ENCODE results near the gene HIGD2A. TPM values are rescaled to one million over a fixed set of nuclear protein-coding genes. Genes with fewer than 3 reads are reported as not detected.
"Not testable (repeated sequence)": the region's sequence is repeated elsewhere in the genome, so short reads cannot be mapped to it uniquely, and the experiment has no call there.

The HIGD2A gene
- total and polyA plus RNA-seq, 2 of the 13 experiments (the other 11 are each of a cell fraction or from before 2014, with no cell fraction given) = 89.2 to 146 TPM

DNA sequence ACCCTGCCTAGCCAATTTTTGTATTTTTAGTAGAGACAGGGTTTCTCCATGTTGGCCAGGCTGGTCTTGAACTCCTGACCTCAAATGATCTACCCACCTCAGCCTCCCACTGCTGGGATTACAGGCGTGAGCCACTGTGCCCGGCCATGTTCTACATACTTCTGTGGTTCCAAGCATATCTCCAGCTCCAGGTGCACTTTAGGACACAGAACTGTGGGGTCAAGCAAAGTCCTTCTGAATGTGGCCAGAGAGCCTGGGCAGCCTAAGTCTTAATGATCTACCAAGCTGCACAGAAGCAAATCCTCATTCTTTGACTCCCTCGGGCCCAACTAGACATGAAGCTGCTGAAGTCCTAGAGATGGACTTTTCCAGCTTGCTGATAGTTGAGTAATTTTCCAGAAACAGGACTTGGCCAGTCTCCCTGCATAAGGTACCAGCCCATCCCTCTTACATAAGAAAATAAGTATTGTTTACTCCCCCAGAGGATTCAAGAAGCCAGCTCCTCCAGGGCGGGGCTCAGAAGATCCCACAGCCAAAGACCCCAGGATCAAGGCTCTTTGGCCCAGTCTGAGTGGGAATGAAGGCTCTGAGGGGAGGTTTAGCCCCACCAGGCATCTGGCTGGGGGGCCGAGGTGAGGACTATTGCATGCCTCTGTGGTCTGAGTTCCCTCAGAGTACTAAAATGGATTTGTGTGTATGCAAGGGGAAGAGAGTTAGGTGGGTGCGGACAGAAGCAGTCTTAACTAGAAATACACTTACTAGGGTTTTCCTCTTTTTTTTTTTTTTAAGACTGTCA is 19.1 kb downstream of the HIGD2A start (continued):
- TF ChIP-seq, protein P1, sequence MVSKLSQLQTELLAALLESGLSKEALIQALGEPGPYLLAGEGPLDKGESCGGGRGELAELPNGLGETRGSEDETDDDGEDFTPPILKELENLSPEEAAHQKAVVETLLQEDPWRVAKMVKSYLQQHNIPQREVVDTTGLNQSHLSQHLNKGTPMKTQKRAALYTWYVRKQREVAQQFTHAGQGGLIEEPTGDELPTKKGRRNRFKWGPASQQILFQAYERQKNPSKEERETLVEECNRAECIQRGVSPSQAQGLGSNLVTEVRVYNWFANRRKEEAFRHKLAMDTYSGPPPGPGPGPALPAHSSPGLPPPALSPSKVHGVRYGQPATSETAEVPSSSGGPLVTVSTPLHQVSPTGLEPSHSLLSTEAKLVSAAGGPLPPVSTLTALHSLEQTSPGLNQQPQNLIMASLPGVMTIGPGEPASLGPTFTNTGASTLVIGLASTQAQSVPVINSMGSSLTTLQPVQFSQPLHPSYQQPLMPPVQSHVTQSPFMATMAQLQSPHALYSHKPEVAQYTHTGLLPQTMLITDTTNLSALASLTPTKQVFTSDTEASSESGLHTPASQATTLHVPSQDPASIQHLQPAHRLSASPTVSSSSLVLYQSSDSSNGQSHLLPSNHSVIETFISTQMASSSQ (IDR thresholded peaks at IDR 0.05; ENCODE audit: low read depth) = no peak
- TF ChIP-seq, protein P1 (CRISPR knock-in tag; IDR thresholded peaks at IDR 0.05; ENCODE audit: borderline replicate concordance) = no peak
- TF ChIP-seq, protein P2, sequence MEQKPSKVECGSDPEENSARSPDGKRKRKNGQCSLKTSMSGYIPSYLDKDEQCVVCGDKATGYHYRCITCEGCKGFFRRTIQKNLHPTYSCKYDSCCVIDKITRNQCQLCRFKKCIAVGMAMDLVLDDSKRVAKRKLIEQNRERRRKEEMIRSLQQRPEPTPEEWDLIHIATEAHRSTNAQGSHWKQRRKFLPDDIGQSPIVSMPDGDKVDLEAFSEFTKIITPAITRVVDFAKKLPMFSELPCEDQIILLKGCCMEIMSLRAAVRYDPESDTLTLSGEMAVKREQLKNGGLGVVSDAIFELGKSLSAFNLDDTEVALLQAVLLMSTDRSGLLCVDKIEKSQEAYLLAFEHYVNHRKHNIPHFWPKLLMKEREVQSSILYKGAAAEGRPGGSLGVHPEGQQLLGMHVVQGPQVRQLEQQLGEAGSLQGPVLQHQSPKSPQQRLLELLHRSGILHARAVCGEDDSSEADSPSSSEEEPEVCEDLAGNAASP (CRISPR knock-in tag; IDR thresholded peaks at IDR 0.05; ENCODE audit: borderline replicate concordance) = no peak
- TF ChIP-seq KLF15 (CRISPR knock-in tag; IDR thresholded peaks at IDR 0.05; ENCODE audit: borderline replicate concordance) = no peak

DNA sequence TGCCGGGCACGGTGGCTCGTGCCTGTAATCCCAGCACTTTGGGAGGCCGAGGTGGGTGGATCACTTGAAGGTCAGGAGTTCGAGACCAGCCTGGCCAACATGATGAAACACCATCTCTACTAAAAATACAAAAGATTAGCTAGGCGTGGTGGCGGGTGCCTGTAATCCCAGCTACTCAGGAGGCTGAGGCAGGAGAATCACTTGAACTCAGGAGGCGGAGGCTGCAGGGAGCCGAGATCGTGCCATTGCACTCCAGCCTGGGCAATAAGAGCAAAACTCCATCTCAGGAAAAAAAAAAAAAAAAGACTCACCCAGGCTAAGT is 19.7 kb downstream of the HIGD2A start:
- ATAC-seq; H3K9me3 ChIP-seq (ENCODE audit: low read length); H3K4me2 ChIP-seq (ENCODE audit: low read depth, low read length): not testable (repeated sequence)

More for the DNA sequence above, 19.7 kb downstream of the HIGD2A start:
- H3K4me1 ChIP-seq (ENCODE audit: insufficient read depth, low read length) = peaks cover 15% of the 10 kb centered on the region
- CTCF ChIA-PET (ENCODE audit: low intra/inter-chr PET ratio, low total read pairs); in situ Hi-C loops (cut with HindIII; ENCODE audit: extremely low pct_ligation_motif_present, low pct_unique_long_range_greater_than_20kb); H3K36me3 ChIP-seq (replicated peaks in 1 of 2; ENCODE audit: control insufficient read depth in 1 of 2, insufficient read depth in 2 of 2, low read length in 2 of 2); H3K79me2 ChIP-seq (ENCODE audit: insufficient read depth, low read length); H3K27ac ChIP-seq (ENCODE audit: extremely low read length, insufficient read depth, low read length); H3K9ac ChIP-seq (ENCODE audit: insufficient read depth, low read depth, low read length); POLR2A ChIA-PET; H3K4me3 ChIP-seq (replicated peaks in 1 of 3; ENCODE audit: insufficient read depth in 1 of 3, low read depth in 2 of 3, low read length in 3 of 3); DNase-seq (ENCODE audit: low spot score); BruUV-seq (replicated peaks); FAIRE-seq; H4K20me1 ChIP-seq (ENCODE audit: insufficient read depth, low read length); H2AFZ ChIP-seq (ENCODE audit: low read length); H3K27me3 ChIP-seq (ENCODE audit: control insufficient read depth in 1 of 2, insufficient read depth in 2 of 2, low read length in 2 of 2); intact Hi-C loops (cut with micrococcal nuclease; ENCODE audit: unreplicated experiment): not testable (repeated sequence)
- 93% methylated on average over 10 of the region's 10 CpGs for WGBS (ENCODE audit: low lambda C conversion rate)

Measured in HepG2 (cell line).